GM18909 (cell line): ENCODE measurements around the gene OR8G1.
"Not testable (repeated sequence)": the region's sequence is repeated elsewhere in the genome, so short reads cannot be mapped to it uniquely, and the experiment has no call there.

Experiments
- ATAC-seq: cut with Tn5 transposase; IDR thresholded peaks from one replicate; pipeline ENCODE4 v1.9.1; 2021; ENCODE audit warnings: mild to moderate bottlenecking; ENCODE audit not compliant: unreplicated experiment, poor library complexity

The OR8G1 gene

GRCh38 chr11:124240621-124241397 is at the start of gene OR8G1:
Gene OR8G1, plus strand, starts transcription at chr11:124241095. Its CDS starts 8,581 bp downstream, at chr11:124249676.
- ATAC-seq = no peak

- peak; percentile 83 for ATAC-seq
Measured at GRCh38 chr11:124193221-124194010, 47.5 kb upstream of the OR8G1 start.

GRCh38 chr11:124194293-124195188 is 46.4 kb upstream of the OR8G1 start:
- ATAC-seq = no peak

GRCh38 chr11:124195189-124195734 is 45.6 kb upstream of the OR8G1 start:
- peak; percentile 84 for ATAC-seq

GRCh38 chr11:124197999-124198398 is 42.9 kb upstream of the OR8G1 start:
- ATAC-seq = no peak

- no peak for ATAC-seq
Measured at GRCh38 chr11:124198897-124199296, 42.0 kb upstream of the OR8G1 start.

- no peak for ATAC-seq
Measured at GRCh38 chr11:124199702-124200101, 41.2 kb upstream of the OR8G1 start.

- no peak for ATAC-seq
Measured at GRCh38 chr11:124200671-124201070, 40.2 kb upstream of the OR8G1 start.

- no peak for ATAC-seq
Measured at GRCh38 chr11:124202951-124203350, 37.9 kb upstream of the OR8G1 start.

- no peak for ATAC-seq
Measured at GRCh38 chr11:124204008-124204407, 36.9 kb upstream of the OR8G1 start.

GRCh38 chr11:124207102-124207792 is 33.6 kb upstream of the OR8G1 start:
- ATAC-seq = no peak

- ATAC-seq = no peak
Measured at GRCh38 chr11:124209824-124210357, 31.0 kb upstream of the OR8G1 start.

- ATAC-seq = no peak
Measured at GRCh38 chr11:124210421-124210820, 30.5 kb upstream of the OR8G1 start.

GRCh38 chr11:124211321-124211720 is 29.6 kb upstream of the OR8G1 start:
- no peak for ATAC-seq

- ATAC-seq = no peak
Measured at GRCh38 chr11:124214027-124214426, 26.9 kb upstream of the OR8G1 start.

- no peak for ATAC-seq
Measured at GRCh38 chr11:124219126-124219525, 21.8 kb upstream of the OR8G1 start.

- no peak for ATAC-seq
Measured at GRCh38 chr11:124222407-124222806, 18.5 kb upstream of the OR8G1 start.

GRCh38 chr11:124224618-124225423 is 16.1 kb upstream of the OR8G1 start:
- ATAC-seq = not testable (repeated sequence)

GRCh38 chr11:124225471-124225870 is 15.4 kb upstream of the OR8G1 start:
- ATAC-seq = no peak
